ENCODE results near the gene SLC28A1.
"Not testable (repeated sequence)": the region's sequence is repeated elsewhere in the genome, so short reads cannot be mapped to it uniquely, and the experiment has no call there.

The SLC28A1 gene

DNA sequence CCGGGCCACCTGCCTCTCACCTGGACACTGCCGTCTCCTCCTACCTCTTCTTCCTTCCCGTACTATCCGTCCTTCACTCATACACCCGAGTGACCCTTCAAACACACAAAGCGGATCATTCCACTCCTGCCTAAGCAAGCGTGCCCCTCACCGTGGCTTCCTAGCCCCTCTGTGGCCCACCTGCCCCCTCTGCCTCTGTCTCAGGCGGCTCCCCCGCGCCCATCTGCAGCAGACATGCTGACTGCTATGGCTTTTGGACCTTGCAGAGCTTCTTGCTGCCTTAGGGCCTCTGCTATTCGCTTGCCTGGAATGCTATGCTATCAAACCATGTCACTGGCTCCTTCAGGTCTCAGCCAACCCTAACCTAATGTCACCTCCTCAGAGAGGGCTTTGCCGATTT lies 38.1 kb downstream of the SLC28A1 start:
- Mint-ChIP-seq H3K4me3 (no peak overlapping the region), H3K27ac (no peak overlapping the region), H3K36me3 (no peaks in the 10 kb centered on the region), H3K9me3 (ENCODE audit: low read depth) (no peaks in the 10 kb centered on the region), H3K27me3 (no peaks in the 10 kb centered on the region), H3K4me1 (ENCODE audit: low read depth) (no peaks in the 10 kb centered on the region)

- no peak overlapping the region for H3K4me3 Mint-ChIP-seq
- no peaks in the 10 kb centered on the region for H3K36me3 Mint-ChIP-seq
- no peak overlapping the region for H3K27ac Mint-ChIP-seq
- peaks cover 6% of the 10 kb centered on the region for H3K4me1 Mint-ChIP-seq (ENCODE audit: low read depth)
- no peaks in the 10 kb centered on the region for H3K9me3 Mint-ChIP-seq (ENCODE audit: low read depth)
- H3K27me3 Mint-ChIP-seq = no peaks in the 10 kb centered on the region
Measured at GRCh38 chr15:84924077-84924731, 39.7 kb downstream of the SLC28A1 start.

DNA sequence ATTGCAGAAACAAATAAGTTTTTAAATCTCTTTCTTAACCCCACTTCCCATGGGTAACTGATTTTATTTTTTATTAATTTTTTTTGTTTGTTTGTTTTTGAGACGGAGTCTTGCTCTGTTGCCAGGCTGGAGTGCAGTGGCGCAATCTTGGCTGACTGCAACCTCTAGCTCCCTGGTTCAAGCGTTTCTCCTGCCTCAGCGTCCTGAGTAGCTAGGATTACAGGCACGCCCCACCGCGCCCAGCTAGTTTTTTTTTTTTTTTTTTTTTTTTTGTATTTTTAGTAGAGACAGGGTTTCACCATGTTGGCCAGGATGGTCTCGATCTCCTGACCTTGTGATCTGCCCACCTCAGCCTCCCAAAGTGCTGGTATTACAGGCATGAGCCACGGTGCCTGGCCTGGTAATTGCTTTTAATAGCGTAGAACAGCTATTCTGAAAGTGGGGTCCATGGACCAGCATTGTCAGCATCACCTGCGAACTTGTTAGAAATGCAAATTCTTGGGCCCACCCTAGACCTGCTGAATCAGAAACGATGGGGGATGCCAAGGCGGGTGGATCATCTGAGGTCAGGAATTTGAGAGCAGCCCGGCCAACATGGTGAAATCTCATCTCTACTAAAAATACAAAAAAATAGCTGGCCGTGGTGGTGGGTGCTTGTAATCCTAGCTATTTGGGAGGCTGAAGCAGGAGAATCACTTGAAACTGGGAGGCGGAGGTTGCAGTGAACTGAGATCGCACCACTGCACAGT lies 40.5 kb downstream of the SLC28A1 start:
- not testable (repeated sequence) for H3K27ac Mint-ChIP-seq; H3K36me3 Mint-ChIP-seq; H3K9me3 Mint-ChIP-seq (ENCODE audit: low read depth); H3K27me3 Mint-ChIP-seq; H3K4me3 Mint-ChIP-seq; H3K4me1 Mint-ChIP-seq (ENCODE audit: low read depth)

- no peaks in the 10 kb centered on the region for H3K9me3 Mint-ChIP-seq (ENCODE audit: low read depth)
- peaks cover 6% of the 10 kb centered on the region for H3K4me1 Mint-ChIP-seq (ENCODE audit: low read depth)
- H3K27me3 Mint-ChIP-seq = no peaks in the 10 kb centered on the region
- H3K36me3 Mint-ChIP-seq = no peaks in the 10 kb centered on the region
- no peak overlapping the region for H3K4me3 Mint-ChIP-seq
- H3K27ac Mint-ChIP-seq = no peak overlapping the region
Measured at GRCh38 chr15:84925906-84926305, 41.4 kb downstream of the SLC28A1 start.

- Mint-ChIP-seq H3K9me3 (ENCODE audit: low read depth) (no peaks in the 10 kb centered on the region), H3K27me3 (no peaks in the 10 kb centered on the region)
Measured at GRCh38 chr15:84926491-84927230, 42.2 kb downstream of the SLC28A1 start.

GRCh38 chr15:84928843-84929168 lies 44.3 kb downstream of the SLC28A1 start:
- H3K9me3 Mint-ChIP-seq (ENCODE audit: low read depth) = no peaks in the 10 kb centered on the region
- no peaks in the 10 kb centered on the region for H3K27me3 Mint-ChIP-seq
- no peak overlapping the region for H3K4me3 Mint-ChIP-seq
- no peaks in the 10 kb centered on the region for H3K36me3 Mint-ChIP-seq
- peaks cover 6% of the 10 kb centered on the region for H3K4me1 Mint-ChIP-seq (ENCODE audit: low read depth)
- H3K27ac Mint-ChIP-seq = no peak overlapping the region

More at GRCh38 chr15:84926491-84927230, 42.2 kb downstream of the SLC28A1 start:
- Mint-ChIP-seq H3K27ac (no peak overlapping the region), H3K4me3 (no peak overlapping the region), H3K36me3 (no peaks in the 10 kb centered on the region), H3K4me1 (ENCODE audit: low read depth) (peaks cover 6% of the 10 kb centered on the region)

- Mint-ChIP-seq H3K4me1 (ENCODE audit: low read depth) (peaks cover 6% of the 10 kb centered on the region), H3K9me3 (ENCODE audit: low read depth) (no peaks in the 10 kb centered on the region), H3K27me3 (no peaks in the 10 kb centered on the region), H3K27ac (no peak overlapping the region), H3K4me3 (no peak overlapping the region), H3K36me3 (no peaks in the 10 kb centered on the region)
Measured at GRCh38 chr15:84929795-84930603, 45.5 kb downstream of the SLC28A1 start.

- Mint-ChIP-seq H3K4me3 (no peak overlapping the region), H3K27me3 (peaks cover 2% of the 10 kb centered on the region), H3K36me3 (no peaks in the 10 kb centered on the region), H3K9me3 (ENCODE audit: low read depth) (no peaks in the 10 kb centered on the region), H3K27ac (no peak overlapping the region), H3K4me1 (ENCODE audit: low read depth) (no peaks in the 10 kb centered on the region)
Measured at GRCh38 chr15:84934942-84935729, 50.7 kb downstream of the SLC28A1 start.

DNA sequence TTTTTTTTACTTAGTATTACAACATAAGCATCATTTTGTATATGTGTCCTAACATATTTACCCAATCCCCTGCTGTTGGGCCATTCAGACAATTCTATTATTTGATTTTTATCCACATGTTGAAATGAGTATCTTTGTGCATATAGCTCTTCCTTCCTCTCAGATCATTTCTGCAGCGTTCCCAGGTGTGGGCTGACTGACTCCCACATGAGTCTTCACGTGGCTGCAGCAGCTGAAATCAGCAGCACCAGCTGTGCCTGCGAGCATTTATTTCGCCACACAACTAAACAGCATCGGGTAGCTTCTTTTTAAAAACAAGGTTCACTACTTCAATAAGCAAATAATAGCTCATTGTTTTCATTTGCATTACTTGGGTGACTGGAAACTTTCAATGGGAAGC lies 52.7 kb downstream of the SLC28A1 start:
- Mint-ChIP-seq H3K27me3 (peaks cover 2% of the 10 kb centered on the region), H3K4me1 (ENCODE audit: low read depth) (no peaks in the 10 kb centered on the region), H3K27ac (no peak overlapping the region), H3K9me3 (ENCODE audit: low read depth) (no peaks in the 10 kb centered on the region), H3K4me3 (no peak overlapping the region), H3K36me3 (no peaks in the 10 kb centered on the region)

- no peaks in the 10 kb centered on the region for H3K4me1 Mint-ChIP-seq (ENCODE audit: low read depth)
- no peaks in the 10 kb centered on the region for H3K9me3 Mint-ChIP-seq (ENCODE audit: low read depth)
- no peak overlapping the region for H3K4me3 Mint-ChIP-seq
- H3K27me3 Mint-ChIP-seq = peaks cover 2% of the 10 kb centered on the region
- H3K36me3 Mint-ChIP-seq = no peaks in the 10 kb centered on the region
- H3K27ac Mint-ChIP-seq = no peak overlapping the region
Measured at GRCh38 chr15:84938726-84939125, 54.3 kb downstream of the SLC28A1 start.

DNA sequence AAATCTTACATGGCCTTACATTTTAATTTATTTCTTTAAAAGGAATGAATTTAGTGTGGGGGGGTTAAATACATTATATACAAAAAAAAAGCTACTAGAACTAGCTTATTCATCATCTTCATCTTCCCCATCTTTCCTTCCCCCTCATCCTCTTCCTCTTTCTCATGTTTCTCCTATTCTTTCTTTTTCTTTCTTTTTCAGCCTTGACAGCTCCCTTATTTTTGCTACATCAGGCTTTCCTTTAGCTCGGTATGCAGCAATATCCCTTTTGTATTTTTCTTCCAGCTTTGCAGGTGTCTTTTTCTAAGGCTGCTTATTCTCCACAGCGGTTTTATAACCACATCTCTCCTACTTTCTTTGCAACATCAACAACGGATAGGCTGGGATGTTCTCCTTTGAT lies 55.9 kb downstream of the SLC28A1 start:
- H3K4me1 Mint-ChIP-seq (ENCODE audit: low read depth) = no peaks in the 10 kb centered on the region
- H3K36me3 Mint-ChIP-seq = no peaks in the 10 kb centered on the region
- peaks cover 2% of the 10 kb centered on the region for H3K27me3 Mint-ChIP-seq
- no peaks in the 10 kb centered on the region for H3K9me3 Mint-ChIP-seq (ENCODE audit: low read depth)
- no peak overlapping the region for H3K27ac Mint-ChIP-seq
- H3K4me3 Mint-ChIP-seq = no peak overlapping the region

DNA sequence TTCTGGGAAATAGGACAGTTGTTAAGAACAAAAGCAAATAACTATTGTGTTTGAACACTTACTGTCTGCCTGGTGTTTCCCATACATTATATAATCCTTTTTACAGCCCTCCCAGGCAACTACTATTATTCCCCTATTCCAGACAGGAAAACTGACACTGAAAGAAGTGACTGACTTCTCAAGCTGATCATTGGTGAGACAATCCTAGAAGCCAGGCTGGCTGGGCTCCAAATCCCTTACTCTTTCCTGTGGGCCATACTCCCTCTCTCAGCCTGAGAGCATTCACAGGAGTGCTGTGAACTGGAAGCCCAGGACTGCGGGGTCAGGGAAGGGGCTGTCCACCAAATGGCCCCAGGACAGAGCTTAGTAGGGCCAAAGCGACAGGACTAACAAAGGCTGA lies 58.0 kb downstream of the SLC28A1 start:
- Mint-ChIP-seq H3K27me3 (no peaks in the 10 kb centered on the region), H3K36me3 (no peaks in the 10 kb centered on the region), H3K4me3 (no peak overlapping the region), H3K9me3 (ENCODE audit: low read depth) (no peaks in the 10 kb centered on the region), H3K4me1 (ENCODE audit: low read depth) (no peaks in the 10 kb centered on the region), H3K27ac (no peak overlapping the region)

DNA sequence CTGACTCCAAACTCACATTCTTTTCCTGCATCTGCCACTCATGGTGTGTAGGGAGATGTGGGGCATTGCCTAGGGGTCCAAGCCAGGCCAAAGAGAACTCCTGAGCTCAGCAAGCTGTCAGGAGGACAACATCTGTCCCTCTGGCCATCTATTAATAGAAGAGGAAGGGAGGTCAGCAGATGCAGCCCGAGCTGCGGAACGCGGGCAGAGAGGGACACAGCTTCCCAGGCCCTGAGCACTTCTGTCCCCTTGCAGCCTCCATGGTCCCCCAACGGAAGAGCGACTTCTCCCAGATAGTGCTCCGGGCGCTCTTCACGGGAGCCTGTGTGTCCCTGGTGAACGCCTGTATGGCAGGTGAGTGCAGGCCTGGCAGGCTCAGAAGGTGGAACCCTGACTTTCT lies 59.8 kb downstream of the SLC28A1 start:
- Mint-ChIP-seq H3K27ac (no peak overlapping the region), H3K36me3 (no peaks in the 10 kb centered on the region), H3K4me3 (no peak overlapping the region), H3K27me3 (no peaks in the 10 kb centered on the region), H3K9me3 (ENCODE audit: low read depth) (no peaks in the 10 kb centered on the region), H3K4me1 (ENCODE audit: low read depth) (no peaks in the 10 kb centered on the region)

GRCh38 chr15:84944861-84945260 lies 60.4 kb downstream of the SLC28A1 start:
- Mint-ChIP-seq H3K36me3 (no peaks in the 10 kb centered on the region), H3K27me3 (no peaks in the 10 kb centered on the region), H3K4me1 (ENCODE audit: low read depth) (no peaks in the 10 kb centered on the region), H3K4me3 (no peak overlapping the region), H3K9me3 (ENCODE audit: low read depth) (no peaks in the 10 kb centered on the region), H3K27ac (no peak overlapping the region)

Measured in activated naive CD8-positive, alpha-beta T cell (primary cell).